Left renal cortex interstitium (tissue), 4 donors: ENCODE results near the gene EXD3. TPM values are rescaled to one million over a fixed set of nuclear protein-coding genes. Genes with fewer than 3 reads are reported as not detected.
"Not testable (repeated sequence)": the region's sequence is repeated elsewhere in the genome, so short reads cannot be mapped to it uniquely, and the experiment has no call there.

Source experiments
- DNase-seq, 4 donors: peaks; one replicate each; pipeline ENCODE4 v3.0.0-alpha.2; 2013; ENCODE audit warnings: low read depth in 4 of 4, low spot score in 2 of 4, missing footprints in 1 of 4
- polyA plus RNA-seq, 4 donors: library from polyadenylated mRNA; unstranded; fragments of 120-200 nt; gene quantifications; one replicate each; pipeline ENCODE4 v1.2.1, GENCODE V29; 2013; ENCODE audit not compliant: insufficient read length in 4 of 4

Gene EXD3
- polyA plus RNA-seq, 4 donors = 8.1 to 26.1 (median 19.7) TPM

GRCh38 chr9:137396227-137396626 lies 26.7 kb downstream of the EXD3 start:
- DNase-seq = no peak

- DNase-seq = no peak
Measured at GRCh38 chr9:137395666-137396010, 27.3 kb downstream of the EXD3 start.

GRCh38 chr9:137394866-137395665 lies 27.9 kb downstream of the EXD3 start:
- no peak for DNase-seq

GRCh38 chr9:137393176-137394150 lies 29.5 kb downstream of the EXD3 start:
- DNase-seq = no peak

GRCh38 chr9:137392232-137393007 lies 30.5 kb downstream of the EXD3 start:
- DNase-seq = no peak

GRCh38 chr9:137391411-137391754 lies 31.6 kb downstream of the EXD3 start:
- DNase-seq = no peak

GRCh38 chr9:137390553-137391410 lies 32.2 kb downstream of the EXD3 start:
- no peak for DNase-seq

- no peak for DNase-seq
Measured at GRCh38 chr9:137389428-137389746, 33.6 kb downstream of the EXD3 start.

GRCh38 chr9:137388589-137389427 lies 34.2 kb downstream of the EXD3 start:
- DNase-seq = no peak

- no peak for DNase-seq
Measured at GRCh38 chr9:137387891-137388560, 34.9 kb downstream of the EXD3 start.

- DNase-seq = no peak
Measured at GRCh38 chr9:137387114-137387890, 35.7 kb downstream of the EXD3 start.

- not testable (repeated sequence) for DNase-seq
Measured at GRCh38 chr9:137386507-137387113, 36.4 kb downstream of the EXD3 start.

- no peak for DNase-seq
Measured at GRCh38 chr9:137385061-137385655, 37.8 kb downstream of the EXD3 start.

- DNase-seq = no peak
Measured at GRCh38 chr9:137383784-137384756, 38.9 kb downstream of the EXD3 start.

- no peak for DNase-seq
Measured at GRCh38 chr9:137383081-137383783, 39.7 kb downstream of the EXD3 start.
